Measurements from ENCODE around the gene CSRNP3.

GRCh38 chr2:165609672-165610071 lies 140.2 kb downstream of the CSRNP3 start:
- no peak for TF ChIP-seq GABPA (IDR thresholded peaks at IDR 0.05 in 1 of 2, conservative IDR thresholded peaks at IDR 0.05 in 1 of 2)
- TF ChIP-seq CTCF (IDR thresholded peaks at IDR 0.05; ENCODE audit: low read depth, low read length, missing input control): no peak
- TF ChIP-seq, protein P1, sequence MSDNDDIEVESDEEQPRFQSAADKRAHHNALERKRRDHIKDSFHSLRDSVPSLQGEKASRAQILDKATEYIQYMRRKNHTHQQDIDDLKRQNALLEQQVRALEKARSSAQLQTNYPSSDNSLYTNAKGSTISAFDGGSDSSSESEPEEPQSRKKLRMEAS (IDR thresholded peaks at IDR 0.05): no peak
- TF ChIP-seq TAF1 (conservative IDR thresholded peaks at IDR 0.05): no peak
- TF ChIP-seq SP1 (IDR thresholded peaks at IDR 0.05): no peak
- no peak for TF ChIP-seq RAD21 (IDR thresholded peaks at IDR 0.05)

Measured in liver (tissue), 3 donors.